HepG2 (cell line): Measurements from ENCODE around the gene KIF6.

Experiments
- MTA1 ChIP-seq: sonication (generic); formaldehyde crosslinking; IDR thresholded peaks from 2 replicates; pipeline ENCODE4 v1.4.0; 2020; ENCODE audit warnings: missing genetic modification reagents, mild to moderate bottlenecking, borderline replicate concordance
- POLR2AphosphoS5 ChIP-seq: IDR thresholded peaks from 2 replicates; pipeline ENCODE4 v1.6.1; 2012; ENCODE audit warnings: low read depth, low read length
- RBM39 ChIP-seq: fragments of 200-400 bp; formaldehyde crosslinking; IDR thresholded peaks from one replicate; pipeline ENCODE4 v1.6.1; 2018; ENCODE audit warnings: antibody characterized with exemption, mild to moderate bottlenecking, low read depth, low read length; ENCODE audit not compliant: poor library complexity, severe bottlenecking
- RNF2 ChIP-seq: fragments of 450-650 bp; conservative IDR thresholded peaks from 2 replicates; pipeline ENCODE4 v1.6.1; 2016; ENCODE audit warnings: low read depth
- STAT5B ChIP-seq: sonication (generic); formaldehyde crosslinking; IDR thresholded peaks from 2 replicates; pipeline ENCODE4 v1.4.0; 2020; ENCODE audit warnings: missing genetic modification reagents
- ZNF660 ChIP-seq: sonication (generic); formaldehyde crosslinking; IDR thresholded peaks from 2 replicates; pipeline ENCODE4 v1.5.1; 2020; ENCODE audit warnings: mild to moderate bottlenecking, low read depth, missing genetic modification reagents, borderline replicate concordance
- TF ChIP-seq, protein P1 (sequence below): IDR thresholded peaks from 2 replicates; pipeline ENCODE4 v1.6.1; 2012; ENCODE audit warnings: low read depth, low read length, improper control_type of control experiment

- no peak for TF ChIP-seq RBM39
- TF ChIP-seq MTA1 (CRISPR knock-in tag) = no peak
- TF ChIP-seq RNF2 = no peak
- TF ChIP-seq, protein P1, sequence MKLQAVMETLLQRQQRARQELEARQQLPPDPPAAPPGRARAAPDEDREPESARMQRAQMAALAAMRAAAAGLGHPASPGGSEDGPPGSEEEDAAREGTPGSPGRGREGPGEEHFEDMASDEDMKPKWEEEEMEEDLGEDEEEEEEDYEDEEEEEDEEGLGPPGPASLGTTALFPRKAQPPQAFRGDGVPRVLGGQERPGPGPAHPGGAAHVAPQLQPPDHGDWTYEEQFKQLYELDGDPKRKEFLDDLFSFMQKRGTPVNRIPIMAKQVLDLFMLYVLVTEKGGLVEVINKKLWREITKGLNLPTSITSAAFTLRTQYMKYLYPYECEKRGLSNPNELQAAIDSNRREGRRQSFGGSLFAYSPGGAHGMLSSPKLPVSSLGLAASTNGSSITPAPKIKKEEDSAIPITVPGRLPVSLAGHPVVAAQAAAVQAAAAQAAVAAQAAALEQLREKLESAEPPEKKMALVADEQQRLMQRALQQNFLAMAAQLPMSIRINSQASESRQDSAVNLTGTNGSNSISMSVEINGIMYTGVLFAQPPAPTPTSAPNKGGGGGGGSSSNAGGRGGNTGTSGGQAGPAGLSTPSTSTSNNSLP = no peak
- TF ChIP-seq STAT5B (CRISPR knock-in tag) = no peak
- TF ChIP-seq ZNF660 = no peak
- TF ChIP-seq POLR2AphosphoS5 = no peak
These were observed 10.4 kb downstream of the KIF6 start for GRCh38 chr6:39714802-39715201.
